NOMO-1 treated with DMSO at 0.1 percent for 48 hours (cell line): ENCODE measurements around the gene PAX5.

Experiments
- DNase-seq: peaks from one replicate; lab custom pipeline; 2025; ENCODE audit not compliant: unreplicated experiment; lab: John Stamatoyannopoulos, UW

Gene PAX5

DNA sequence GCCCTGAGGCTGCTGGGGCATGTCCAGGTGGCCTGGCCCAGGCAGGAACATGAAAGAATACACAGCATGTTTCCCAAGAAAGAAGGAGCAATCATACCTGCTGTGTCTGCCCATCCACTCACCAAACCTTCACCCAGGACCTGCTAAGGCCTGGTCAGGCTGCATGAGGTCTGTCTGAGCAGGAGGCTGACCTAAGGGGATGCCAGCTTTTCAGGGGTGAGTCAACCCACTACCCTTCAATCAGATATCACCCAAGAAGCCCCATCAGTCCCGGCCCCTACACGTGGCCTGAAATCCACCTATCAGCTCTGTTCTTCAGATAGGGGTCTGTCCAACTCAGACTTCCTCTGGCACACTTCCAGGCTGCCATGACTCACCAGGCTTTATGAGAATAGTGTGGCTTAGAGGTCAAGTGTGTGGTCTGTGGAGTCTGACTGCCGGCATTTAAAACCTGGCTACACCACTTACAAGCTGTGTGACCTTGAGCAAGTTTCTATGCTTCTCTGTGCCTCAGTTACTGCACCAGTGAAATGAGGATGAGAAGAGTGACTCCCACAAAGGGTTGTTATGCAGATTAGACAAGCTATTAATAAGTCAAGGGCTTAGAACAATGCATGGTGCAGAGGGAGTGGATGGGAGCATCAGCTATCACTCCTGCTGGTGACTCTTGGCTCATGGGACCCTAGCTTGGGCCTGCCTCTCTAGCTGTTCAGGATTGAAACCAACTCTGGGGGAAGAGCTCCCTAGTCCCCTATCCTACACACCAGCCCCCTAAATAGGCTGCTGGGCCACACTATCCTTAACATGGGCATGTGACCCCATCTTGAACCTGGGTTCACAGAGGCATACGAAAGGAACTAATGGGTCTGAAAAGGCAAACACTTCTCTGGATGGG lies 130.3 kb downstream of the PAX5 start:
- DNase-seq, result no peak

DNA sequence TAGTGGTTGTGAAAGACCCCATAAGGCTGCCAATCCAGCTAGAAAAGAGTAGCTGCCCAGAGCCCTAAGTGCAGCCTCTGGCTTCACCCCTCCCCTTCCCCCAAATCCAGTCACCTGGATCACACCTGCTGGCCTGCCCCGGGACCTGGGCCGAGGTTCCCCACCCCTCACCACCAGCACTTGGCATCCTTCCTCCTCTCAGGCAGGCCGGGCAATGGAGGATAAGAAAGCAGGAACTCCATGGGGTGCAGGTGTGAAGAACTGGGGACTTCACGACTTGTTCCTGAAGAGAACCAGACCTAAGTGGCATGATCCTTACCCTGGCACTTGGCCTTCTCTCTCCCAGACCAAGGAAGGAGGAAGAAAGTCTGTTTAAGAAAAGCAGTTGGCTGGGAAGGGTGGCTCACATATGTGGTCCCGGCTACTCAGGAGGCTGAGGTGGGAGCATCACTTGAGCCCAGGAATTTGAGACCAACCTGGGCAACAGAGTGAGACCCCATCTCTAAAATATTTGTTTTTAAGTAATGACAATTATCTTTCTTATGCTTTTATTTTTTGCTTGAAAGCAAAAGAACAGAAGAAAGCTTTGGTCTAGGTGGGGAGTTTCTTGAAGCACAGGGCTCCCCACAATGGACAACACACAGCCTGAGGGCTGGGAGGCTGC lies 131.1 kb downstream of the PAX5 start:
- DNase-seq, result no peak

DNA sequence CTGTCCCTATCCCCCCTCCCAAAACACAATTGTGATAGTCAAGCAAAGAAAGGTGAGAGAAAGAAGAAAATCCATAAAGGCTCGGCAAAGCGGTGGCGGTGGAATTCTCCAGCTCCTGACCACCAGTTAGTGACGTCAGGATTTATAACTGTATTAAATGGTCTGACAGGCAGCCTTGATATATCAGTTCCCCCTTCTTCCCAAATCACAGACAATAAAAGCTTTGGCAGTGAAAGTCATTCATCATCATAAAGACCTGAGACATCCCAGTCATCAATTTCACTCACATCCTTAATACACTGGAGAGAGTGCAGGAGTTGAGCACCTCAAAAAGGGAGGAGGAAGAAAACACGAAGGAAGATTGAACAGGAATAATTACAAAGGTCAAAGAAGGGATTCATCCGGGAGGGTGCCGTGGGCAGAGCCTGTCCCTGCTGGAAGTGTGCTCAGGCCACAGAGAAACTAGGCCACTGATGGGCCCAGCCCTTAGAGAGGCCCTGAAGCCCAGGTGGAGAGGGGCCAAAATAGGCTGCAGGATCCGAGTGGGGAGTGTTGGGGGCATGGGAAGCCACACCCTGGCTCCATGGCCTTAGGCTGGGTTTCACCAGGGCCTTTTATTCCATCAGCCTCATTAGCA lies 131.9 kb downstream of the PAX5 start:
- no peak for DNase-seq

DNA sequence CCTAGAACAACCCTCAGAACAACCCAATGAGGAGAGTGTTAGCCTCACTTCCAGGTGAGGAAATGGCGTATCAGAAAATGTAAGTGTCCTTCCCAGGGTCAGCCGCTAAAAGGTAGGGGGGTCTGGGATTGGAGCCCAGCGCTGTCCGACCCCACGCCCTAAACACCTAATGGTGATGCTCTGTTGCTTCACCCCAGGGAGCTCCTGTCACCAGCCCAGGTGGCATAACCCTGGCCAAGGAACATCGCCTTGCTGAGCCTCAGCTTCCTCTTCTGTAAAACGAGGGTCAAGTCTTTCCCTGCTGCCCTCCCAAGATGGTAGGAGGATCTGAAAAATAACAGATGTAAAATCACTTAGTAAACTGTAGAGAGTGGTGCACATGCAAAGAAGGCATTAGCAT lies 132.5 kb downstream of the PAX5 start:
- no peak for DNase-seq

DNA sequence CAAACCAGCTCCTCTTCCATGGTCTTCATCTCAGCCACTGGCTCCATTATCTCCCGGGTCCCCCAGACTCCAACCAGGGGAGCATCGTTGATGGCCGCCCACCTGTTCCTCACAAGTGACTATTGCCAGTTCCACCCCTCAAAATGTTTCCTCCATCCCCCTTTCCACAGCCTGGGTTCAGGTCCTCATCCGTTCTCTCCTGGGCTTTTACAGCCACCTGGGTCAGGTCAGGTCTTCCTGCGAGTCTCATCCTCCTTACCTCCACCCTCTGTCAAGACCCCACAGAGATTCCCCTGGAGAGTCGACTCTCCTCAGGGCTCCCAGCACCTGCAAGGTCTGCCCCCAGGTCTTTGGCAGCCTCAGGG lies 133.2 kb downstream of the PAX5 start:
- no peak for DNase-seq

DNA sequence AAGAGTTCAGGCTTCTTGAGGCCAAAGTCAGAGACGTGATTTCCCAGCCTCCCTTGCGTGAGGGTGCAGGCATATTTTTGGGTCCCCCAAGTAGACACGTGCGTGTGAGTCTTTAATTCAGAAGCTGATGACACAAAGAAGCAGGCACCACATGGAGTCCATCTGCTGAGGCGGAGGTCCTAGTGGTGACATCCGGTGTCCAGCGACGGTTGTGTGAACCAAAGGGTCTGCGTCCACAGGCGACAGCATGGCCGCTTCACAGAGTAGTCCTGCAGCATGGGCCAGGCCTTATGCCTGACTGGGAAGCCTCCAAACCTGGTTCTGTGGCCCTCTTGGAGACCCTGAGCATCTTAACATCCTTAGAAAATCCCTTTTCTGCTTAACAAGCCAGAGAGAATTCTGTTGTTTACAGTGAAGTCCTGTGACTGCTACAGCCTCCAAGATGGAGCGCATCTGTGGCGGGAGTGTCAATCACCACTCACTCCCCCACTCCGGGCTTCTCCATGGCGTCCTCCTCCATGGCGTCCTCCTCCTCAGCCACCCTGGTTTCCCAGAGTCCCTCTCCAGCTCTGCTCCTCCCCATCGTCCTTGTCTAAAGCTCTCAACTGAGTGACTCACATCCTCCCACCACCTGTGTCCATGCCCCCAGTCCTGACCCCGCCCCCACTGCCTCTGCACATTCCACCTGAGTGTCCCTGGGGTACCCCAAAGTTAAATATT lies 133.8 kb downstream of the PAX5 start:
- no peak for DNase-seq

DNA sequence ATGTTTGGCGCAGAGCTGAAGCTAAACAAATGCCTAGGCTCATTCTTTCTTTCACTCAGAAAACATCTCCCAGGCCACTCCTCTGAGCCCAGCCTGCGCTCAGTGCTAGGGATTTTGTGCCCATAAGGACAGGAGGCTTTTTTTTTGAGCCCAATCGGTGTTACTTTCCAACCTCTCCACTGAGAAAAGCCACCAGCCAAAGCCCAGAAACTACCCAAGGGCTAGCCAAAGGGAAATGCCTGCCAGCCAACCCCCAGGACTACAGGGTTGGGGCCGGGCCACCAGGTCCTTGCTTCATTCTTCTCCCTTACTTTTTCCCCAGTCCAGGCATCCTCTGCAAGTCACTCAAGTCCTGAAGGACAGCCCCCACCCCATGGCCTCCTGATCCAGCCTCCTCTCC lies 134.7 kb downstream of the PAX5 start:
- DNase-seq, result no peak

DNA sequence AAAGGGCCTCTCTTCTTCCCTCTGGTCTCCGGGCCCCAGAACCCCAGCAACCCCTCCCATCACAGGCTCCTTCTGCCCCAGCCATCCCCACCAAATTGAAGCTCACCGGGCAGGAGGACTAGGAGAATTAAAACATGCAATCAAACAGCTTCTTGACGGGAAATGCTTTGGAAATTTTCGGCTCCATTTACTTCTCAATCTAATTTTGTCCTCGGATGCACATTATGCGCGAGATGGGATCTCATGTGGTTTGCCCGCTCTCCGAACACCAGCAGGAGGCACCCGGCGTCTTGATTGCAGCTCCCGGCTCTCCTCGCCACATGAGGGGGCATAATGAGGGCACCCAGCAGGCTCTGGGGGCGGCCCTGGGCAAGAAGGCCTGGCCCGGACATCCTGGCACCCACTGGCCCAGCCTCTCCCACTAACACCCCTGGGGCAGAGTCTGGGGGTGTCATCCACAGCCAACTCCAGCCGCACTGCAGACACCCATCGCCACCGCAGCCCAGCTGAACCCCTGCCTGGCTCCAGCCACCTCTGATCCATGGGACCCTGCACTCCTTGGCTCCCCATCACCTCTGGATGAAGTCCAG lies 135.5 kb downstream of the PAX5 start:
- DNase-seq, result no peak

DNA sequence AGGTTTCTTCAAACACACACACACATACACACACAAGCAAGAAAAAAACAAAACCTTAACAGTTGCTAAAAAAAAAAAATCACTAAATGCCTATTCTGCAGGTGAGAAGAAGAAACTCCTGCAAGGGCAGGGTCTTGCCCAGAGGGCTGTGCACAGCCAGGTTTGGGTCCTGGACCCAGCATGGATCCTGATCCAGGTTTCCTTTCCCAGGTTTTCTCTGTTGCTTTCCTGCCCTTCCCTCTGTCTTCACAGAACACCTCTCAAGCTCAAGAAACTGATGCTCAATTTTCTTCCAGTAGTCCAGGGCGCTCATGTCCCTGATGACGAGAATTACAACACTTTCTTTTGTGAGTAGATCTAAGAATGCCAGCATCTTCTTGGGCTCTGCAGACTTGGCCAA lies 136.6 kb downstream of the PAX5 start:
- no peak for DNase-seq

DNA sequence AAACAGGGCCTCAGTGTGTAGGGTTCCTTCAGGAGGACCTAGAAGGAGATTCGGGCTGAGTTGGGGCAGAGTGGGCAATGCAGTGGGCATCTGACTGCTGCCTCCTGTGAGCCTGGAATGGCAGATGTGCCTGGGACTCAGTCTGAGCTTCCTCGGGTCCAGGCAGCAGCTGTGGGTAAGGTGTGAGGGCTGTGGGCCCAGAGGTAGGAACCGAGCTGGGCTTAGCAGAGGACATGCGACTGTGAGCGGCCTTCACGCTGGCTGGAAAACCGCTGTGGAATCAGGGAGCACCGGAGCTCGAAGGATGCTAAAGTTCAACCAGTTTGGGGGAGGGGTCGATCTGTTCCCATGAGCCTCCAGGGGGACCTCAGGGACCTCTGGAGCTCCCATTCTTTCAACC lies 137.0 kb downstream of the PAX5 start:
- no peak for DNase-seq

DNA sequence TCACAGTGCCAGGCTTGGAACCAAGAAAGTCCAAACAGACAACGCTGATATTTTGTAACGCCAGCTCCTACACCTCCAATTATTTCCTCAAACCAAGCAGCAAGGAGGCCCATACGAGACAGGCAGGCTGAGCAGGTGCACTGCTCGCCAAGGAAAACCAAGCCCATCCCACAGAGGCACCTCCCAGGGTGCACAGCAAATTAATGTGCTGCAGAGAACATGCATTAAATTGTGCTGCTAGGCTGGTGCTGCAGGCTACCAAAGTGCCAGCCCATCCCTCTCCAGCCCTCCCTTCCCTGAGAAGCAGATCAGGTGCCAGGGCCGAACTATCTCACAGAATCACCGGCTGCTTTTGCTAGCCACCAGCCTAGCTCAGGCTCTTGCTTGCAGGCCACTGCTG lies 137.8 kb downstream of the PAX5 start:
- no peak for DNase-seq

DNA sequence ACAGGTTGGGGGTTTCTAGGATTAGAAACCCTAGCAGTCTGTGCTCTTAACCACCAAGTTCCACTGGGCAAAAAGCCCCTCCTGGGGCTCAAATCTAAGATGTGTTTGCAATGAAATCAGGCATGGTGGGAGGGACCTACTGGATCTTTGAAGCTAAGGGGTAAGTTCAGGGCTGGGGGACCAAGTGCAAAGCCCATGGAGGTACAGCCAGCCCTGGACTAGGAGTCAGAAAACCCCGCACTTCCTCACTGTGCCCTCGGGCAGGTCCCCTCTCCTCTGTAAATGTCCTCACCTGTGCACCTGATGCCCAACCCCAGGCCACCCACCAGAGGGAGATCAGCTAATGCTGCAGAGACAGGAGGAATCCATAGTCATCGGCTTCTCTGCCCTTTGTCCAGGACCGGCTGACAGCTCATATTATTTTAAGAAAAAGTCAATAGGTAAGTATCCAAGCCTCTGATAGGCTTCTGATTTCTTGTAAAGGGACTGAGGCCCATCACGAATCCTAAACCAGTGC lies 138.3 kb downstream of the PAX5 start:
- no peak for DNase-seq

DNA sequence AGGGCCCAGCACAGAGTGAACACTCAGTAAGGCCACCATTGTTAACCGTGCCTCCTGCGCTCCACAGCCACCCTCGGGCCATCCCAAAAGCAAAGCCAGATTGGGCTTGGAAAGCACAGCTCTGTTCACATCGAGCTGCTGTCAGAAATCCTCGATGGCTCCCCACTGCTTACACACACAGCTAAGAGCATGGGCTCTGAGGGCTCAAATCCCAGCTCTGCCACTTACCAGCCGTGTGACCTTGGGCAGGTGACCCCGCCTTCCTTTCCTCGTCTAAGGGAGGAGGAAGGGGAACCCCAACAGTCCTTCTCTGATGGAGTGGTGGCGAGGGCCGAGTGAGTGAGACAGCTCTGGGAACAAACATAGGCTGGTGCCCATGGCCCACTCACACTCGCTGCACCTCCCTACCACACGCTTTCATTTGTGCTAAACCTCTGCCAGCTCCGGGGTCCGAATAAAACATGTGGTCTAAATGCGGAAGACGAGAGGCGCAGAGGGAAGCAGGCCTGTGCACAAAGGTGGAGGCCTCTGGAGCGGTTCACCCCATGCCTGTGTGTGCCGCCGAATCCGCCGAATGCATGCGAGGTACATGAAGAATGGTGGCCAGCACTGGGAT lies 139.3 kb downstream of the PAX5 start:
- no peak for DNase-seq

DNA sequence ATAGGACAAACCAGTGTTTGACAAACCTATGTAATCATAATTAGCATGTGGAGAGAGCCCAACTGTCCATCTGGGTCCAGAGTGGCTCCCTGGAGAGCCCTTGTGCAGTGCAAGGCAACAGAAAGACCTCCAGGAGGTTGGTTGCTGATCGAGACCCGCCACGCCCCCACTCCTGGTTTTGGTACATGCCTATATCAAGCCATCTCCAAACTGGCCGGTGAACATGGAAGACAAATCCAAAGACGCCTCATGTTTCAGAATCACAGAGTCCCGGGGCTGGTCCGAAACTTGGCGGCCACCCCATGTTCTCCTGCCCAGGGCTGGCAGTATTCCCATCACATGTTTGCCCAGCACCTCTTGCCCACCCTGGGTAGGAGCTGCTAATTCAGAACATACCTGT lies 140.2 kb downstream of the PAX5 start:
- no peak for DNase-seq

DNA sequence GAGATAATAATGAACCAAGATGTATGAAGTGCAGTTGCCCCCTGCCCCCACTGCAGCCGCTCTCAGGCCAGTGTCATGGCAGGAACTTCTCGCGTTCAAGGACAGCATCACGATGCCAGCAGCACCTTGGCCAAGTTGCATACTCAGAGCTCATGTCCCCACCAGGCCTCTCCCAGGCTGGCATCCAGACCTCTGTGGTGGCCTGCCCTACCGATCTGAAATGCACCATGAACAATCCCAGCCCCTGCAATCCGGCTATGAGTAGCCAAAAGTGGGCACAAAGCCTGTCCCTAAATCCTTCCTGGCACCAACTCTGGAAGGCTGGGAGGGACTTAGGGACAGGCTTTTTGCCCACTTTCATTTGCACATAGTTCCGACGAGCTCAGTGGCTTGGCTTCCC lies 140.9 kb downstream of the PAX5 start:
- no peak for DNase-seq

DNA sequence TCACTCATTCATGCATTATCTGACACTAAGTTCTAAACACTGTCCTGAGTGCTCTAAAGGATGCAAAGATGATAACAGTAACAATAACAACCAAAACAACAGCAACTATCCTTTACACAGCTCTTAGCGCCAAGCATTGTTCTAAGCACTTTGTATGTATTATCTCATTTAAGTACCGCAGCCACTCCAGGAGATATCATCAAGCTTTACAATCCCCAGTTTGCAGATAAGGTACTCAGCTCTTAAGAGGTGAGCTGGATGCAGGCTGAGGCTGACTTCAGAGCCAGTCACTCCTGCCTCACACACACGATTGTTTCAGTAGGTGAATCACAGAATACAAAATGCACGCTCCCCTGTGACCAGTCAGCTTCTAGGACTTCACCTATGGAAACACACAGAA lies 141.8 kb downstream of the PAX5 start:
- DNase-seq, result no peak

DNA sequence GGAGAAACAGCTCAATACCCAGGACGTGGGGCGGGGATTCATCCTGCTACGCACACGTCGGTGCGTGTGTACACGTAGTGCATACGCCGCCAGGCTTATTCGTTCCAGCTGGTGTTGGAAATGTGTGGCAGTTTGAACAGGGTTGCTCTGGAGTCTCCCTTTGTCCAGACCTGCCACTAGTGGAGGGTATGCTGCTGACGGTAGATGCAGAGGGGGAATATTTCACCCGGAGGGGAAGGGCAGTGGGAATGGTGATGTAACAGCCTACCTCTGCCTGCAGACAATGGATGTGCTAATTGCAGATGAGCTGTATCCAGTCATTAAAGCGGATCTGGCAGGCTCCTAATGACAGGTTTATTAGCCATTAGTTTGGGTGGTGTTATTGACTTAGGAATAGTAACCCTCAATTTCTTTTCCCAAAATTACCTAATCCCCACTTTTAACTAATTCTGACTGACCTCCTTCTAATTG lies 142.7 kb downstream of the PAX5 start:
- no peak for DNase-seq

DNA sequence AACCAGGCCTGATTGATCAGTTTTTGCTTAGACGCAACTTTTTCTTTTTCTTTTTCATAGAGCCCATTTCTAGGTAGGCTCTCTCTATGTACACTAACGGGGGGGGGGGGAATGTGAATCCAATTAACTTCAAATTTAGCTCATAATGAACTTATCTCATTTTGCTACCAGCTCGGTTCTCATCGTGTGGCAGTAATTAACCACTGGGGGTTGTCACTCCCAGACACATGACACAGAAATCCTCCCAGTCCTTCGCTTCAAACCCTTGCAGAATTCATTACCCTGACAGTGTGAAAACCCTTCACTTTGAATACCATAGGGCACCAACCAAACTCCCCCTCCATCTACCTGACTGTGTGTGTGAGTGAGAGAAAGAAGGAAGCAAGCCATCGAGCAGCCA lies 144.2 kb downstream of the PAX5 start:
- DNase-seq, result no peak

DNA sequence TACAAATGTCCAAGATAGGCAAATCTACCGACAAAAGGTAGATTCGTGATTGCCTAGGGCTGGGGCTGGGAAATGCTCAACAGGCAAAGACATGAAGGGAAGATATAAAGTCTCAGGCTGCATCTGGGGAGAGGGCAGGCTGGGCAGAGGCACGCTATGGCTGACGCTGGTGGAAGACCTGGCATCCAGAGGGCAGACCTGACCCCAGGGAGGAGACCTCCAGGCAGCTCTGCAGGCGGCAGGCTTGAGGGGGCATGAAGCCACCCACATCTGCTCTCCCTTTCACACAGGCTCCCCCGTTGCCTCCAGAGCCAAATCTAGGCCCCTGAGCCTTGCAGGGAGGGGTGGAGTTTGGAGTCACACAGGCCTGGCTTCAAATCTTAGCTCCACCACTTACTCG lies 145.5 kb downstream of the PAX5 start:
- no peak for DNase-seq

DNA sequence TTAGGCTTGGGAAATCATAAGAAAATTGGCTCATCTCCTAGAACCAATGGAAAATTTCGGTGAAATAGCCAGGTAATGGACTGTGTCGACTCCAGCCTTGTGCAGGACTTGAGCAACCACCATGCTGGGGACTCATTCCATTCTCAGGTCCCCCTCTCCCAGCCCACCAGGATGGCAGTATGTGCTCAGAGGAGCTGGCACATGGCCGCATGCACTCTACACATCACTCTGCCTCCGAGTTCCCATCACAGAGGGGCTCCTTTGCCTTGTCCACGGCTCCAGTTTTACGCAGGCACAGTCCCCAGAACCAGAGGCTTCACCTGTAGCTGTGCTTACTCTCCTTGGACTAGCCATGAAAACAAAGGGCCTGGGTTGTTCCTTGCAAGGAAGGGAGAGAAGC lies 149.3 kb downstream of the PAX5 start:
- DNase-seq, result no peak
